Cardiac muscle cell (in vitro differentiated cells and primary cell): Measurements from ENCODE around the gene C4B. TPM values are rescaled to one million over a fixed set of nuclear protein-coding genes. Genes with fewer than 3 reads are reported as not detected.

Source experiments
- DNase-seq, 2 donors: peaks; one replicate each; pipeline versions ENCODE4 v3.0.0 to v3.0.0-alpha.2; 2010 to 2017; ENCODE audit warnings: low read depth in 1 of 2, low spot score in 1 of 2
- H3K27ac ChIP-seq: fragments of 200-600 bp; sonication (generic); 2 replicates; pipeline ENCODE4 v1.5.1; 2016
- H3K27me3 ChIP-seq: fragments of 200-600 bp; sonication (generic); 2 replicates; pipeline ENCODE4 v1.6.0; 2016; ENCODE audit warnings: control low read depth
- H3K36me3 ChIP-seq: fragments of 200-600 bp; sonication (generic); 2 replicates; pipeline ENCODE4 v1.5.1; 2016; ENCODE audit warnings: control low read depth
- H3K4me1 ChIP-seq: fragments of 200-600 bp; sonication (generic); 2 replicates; pipeline ENCODE4 v1.8.1; 2017; ENCODE audit warnings: low read depth, mild to moderate bottlenecking, mixed run types
- H3K4me3 ChIP-seq: fragments of 200-600 bp; sonication (generic); 2 replicates; pipeline ENCODE4 v1.5.1; 2016; ENCODE audit warnings: mild to moderate bottlenecking
- H3K9me3 ChIP-seq: fragments of 200-600 bp; sonication (generic); 2 replicates; pipeline ENCODE4 v1.5.1; 2017; ENCODE audit warnings: low read depth, mild to moderate bottlenecking, control low read depth
- polyA plus RNA-seq: library from polyadenylated mRNA; unstranded; fragments of >200 nt; fragmentation: Nextera tagmentation; extraction: Ambion mirVana; gene quantifications from 2 replicates; pipeline ENCODE4 v1.2.1, GENCODE V29; 2016
- total RNA-seq: library from RNA; depleted of rRNA; stranded (reverse); fragments of >200 nt; gene quantifications from 2 replicates; pipeline ENCODE4 v1.2.3, GENCODE V29; 2016
- TF ChIP-seq, protein P1 (sequence below): IDR thresholded peaks from 2 replicates; pipeline ENCODE4 v1.5.1; 2012; ENCODE audit warnings: low read depth, mild to moderate bottlenecking, low read length

Gene C4B
- total and polyA plus RNA-seq, 2 experiments from 2014 or later = 2.7 to 4.1 TPM

DNA sequence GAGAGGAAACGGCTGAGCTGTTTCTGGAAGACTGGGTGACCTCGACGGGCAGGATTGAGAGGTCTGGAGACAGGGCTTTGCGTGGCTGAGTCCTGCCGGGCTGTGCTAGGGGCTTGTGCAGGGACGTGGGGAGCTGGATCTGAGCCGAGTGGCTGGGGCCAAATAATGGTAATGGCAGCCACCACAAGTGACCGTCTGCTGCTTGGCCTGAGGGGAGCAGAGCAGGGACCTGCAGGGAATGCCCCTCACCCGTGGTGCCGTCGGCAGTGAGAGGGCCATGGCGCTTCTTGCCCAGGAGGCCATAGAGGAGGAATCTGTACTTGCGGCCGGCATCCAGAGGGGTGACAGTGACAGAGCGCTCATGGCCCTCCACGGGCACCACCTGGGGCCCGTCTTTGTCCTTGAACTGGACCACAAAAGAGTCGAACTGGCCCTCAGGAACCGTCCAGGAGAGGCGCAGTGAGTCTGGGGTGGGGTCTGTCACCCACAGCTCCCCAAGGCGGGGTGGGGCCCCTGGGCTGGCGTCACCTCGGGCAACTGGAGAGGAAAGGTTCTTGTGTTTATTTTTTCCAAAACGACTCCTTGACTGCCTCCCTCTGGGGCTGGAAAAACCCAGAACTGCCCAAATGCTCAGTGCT lies 55.4 kb downstream of the C4B start:
- Histone ChIP-seq H3K27ac (no peak overlapping the region), H3K27me3 (no peaks in the 10 kb centered on the region), H3K36me3 (no peaks in the 10 kb centered on the region), H3K9me3 (no peaks in the 10 kb centered on the region), H3K4me1 (no peaks in the 10 kb centered on the region), H3K4me3 (no peak overlapping the region)
- TF ChIP-seq, protein P1, sequence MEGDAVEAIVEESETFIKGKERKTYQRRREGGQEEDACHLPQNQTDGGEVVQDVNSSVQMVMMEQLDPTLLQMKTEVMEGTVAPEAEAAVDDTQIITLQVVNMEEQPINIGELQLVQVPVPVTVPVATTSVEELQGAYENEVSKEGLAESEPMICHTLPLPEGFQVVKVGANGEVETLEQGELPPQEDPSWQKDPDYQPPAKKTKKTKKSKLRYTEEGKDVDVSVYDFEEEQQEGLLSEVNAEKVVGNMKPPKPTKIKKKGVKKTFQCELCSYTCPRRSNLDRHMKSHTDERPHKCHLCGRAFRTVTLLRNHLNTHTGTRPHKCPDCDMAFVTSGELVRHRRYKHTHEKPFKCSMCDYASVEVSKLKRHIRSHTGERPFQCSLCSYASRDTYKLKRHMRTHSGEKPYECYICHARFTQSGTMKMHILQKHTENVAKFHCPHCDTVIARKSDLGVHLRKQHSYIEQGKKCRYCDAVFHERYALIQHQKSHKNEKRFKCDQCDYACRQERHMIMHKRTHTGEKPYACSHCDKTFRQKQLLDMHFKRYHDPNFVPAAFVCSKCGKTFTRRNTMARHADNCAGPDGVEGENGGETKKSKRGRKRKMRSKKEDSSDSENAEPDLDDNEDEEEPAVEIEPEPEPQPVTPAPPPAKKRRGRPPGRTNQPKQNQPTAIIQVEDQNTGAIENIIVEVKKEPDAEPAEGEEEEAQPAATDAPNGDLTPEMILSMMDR = no peak
- DNase-seq = no peak

DNA sequence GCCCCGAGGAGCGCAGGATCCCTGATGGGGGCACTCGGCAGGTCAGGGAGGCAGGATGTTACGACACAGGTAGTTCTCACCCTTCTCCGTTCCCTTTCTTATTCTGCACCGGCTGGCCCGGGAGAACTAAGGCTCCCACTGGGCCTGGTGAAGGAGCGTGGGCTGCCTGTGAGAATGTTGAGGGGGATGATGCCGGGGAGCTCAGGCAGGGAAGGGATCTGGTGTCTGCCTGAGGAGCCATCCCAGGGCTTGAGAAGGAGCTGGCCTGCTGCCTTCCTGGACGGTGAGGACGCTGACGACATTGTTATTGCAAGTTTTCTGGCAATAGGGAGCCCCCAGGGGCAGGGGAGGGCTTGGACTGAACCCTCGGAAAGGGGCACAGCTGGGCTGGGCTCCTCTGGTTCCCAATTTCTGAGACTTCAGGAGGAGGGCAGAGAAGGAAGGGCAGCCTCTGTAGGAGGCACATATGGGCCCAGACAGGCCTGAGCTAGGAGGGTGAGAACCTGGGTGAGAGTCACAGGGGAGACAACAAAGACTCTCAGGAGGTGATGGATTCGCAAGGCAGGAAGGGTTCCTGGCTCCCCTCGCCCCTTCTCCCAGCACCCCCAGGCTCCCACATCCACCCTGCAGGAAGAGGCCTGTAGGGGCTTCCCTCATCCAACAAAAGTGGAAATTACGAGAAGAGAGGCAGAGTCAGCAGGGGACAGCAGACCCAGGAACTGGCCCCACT lies 56.4 kb downstream of the C4B start:
- Histone ChIP-seq H3K4me3 (no peak overlapping the region), H3K9me3 (no peaks in the 10 kb centered on the region), H3K36me3 (no peaks in the 10 kb centered on the region), H3K4me1 (no peaks in the 10 kb centered on the region), H3K27ac (no peak overlapping the region), H3K27me3 (no peaks in the 10 kb centered on the region)
- TF ChIP-seq, protein P1 = no peak
- DNase-seq = no peak

DNA sequence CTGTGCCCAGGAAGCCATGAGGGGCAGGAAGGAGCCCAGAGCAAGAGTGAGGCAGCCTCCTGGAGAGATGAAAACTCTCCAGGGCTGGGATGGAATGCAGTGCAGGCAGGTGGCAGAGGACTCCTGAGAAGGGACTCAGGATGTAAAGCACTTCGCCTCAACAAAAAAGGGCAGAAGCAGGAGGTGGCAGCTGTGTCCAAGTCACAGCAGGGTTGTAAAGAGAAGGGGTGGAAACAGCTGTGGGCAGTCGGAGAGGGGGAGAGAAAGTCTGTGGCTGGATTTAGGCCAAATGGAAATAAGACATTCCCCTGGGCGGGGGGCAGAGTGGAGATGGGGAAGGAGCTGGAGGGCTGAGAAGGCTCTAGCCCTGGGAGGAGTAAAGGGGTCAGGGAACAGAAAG lies 58.5 kb downstream of the C4B start:
- Histone ChIP-seq H3K36me3 (no peaks in the 10 kb centered on the region), H3K27ac (no peak overlapping the region), H3K27me3 (no peaks in the 10 kb centered on the region), H3K4me3 (no peak overlapping the region), H3K9me3 (no peaks in the 10 kb centered on the region), H3K4me1 (no peaks in the 10 kb centered on the region)
- TF ChIP-seq, protein P1 = no peak
- no peak for DNase-seq

DNA sequence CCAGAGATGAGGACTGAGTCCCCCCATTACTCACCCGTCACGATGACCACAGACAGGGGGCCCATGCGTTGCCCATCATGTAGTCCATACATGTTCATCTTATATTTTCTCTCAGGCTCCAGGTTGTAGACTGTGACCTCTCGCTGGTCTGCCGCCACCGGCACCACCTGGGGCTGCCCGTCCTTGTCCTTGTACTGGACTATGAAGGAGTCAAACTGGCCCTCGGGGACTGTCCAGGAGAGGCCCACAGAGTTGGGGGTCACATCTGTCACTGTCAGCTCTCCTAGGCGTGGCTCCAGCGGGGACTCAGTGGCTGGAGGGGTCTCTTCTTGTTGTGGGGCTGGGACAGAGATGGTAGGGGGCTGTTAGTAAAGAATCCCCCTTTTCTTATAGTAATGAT lies 59.0 kb downstream of the C4B start:
- no peaks in the 10 kb centered on the region for H3K36me3 ChIP-seq
- no peaks in the 10 kb centered on the region for H3K9me3 ChIP-seq
- no peak overlapping the region for H3K4me3 ChIP-seq
- no peak for DNase-seq
- TF ChIP-seq, protein P1 = no peak
- H3K27ac ChIP-seq = no peak overlapping the region
- no peaks in the 10 kb centered on the region for H3K4me1 ChIP-seq
- H3K27me3 ChIP-seq = no peaks in the 10 kb centered on the region

DNA sequence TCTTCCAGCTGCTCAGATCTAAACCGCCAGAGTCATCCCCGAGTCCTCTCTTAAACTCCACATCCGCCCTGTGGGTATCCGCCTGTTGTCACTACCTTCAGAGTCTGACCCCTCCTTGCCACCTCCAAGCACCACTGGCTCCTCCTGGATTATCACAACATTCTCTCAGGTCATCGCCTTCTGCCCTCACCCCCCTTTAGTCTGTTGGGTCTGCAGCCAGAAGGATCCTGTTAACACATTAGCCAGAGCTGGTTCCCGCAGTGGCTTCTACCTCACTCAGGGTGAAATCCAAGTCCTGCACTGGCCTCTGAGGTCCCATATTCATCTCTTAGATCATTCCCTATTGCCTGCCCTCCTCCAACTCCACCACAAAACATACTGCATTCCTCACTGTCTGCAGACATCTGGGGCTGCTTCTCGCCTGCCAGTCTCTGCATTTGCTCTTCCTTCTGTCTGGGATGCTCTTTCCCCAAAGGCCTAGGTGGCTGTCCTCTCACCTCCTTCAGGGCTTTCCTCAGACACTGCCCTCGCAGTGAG lies 60.5 kb downstream of the C4B start:
- DNase-seq = peak in 1 of 2 donors; percentile 50
- Histone ChIP-seq H3K36me3 (no peaks in the 10 kb centered on the region), H3K27ac (no peak overlapping the region)

More for the DNA sequence above, 60.5 kb downstream of the C4B start:
- no peaks in the 10 kb centered on the region for H3K27me3 ChIP-seq
- H3K9me3 ChIP-seq = no peaks in the 10 kb centered on the region
- H3K4me3 ChIP-seq = no peak overlapping the region
- TF ChIP-seq, protein P1 = no peak
- H3K4me1 ChIP-seq = no peaks in the 10 kb centered on the region
